Keratinocyte (primary cell): Measurements from ENCODE around the gene PDE4DIP.
"Not testable (repeated sequence)": the region's sequence is repeated elsewhere in the genome, so short reads cannot be mapped to it uniquely, and the experiment has no call there.

ENCODE experiments used
- EZH2 ChIP-seq: IDR thresholded peaks from one replicate; pipeline ENCODE4 v1.6.1; 2012; ENCODE audit warnings: inconsistent platforms, mild to moderate bottlenecking, low read length, moderate library complexity
- TF ChIP-seq, protein P1 (sequence below), 3 experiments: IDR thresholded peaks in 1 of 3; conservative IDR thresholded peaks in 1 of 3; optimal IDR thresholded peaks in 1 of 3; 2 replicates in 2 of 3; 3 replicates in 1 of 3; pipeline versions ENCODE3 to v1.5.1; 2011; ENCODE audit warnings: low read length in 3 of 3, mild to moderate bottlenecking in 3 of 3, moderate library complexity in 2 of 3, control low read depth in 1 of 3, inconsistent platforms in 1 of 3; ENCODE audit not compliant: insufficient read depth in 2 of 3; ENCODE audit errors: extremely low read depth in 1 of 3

DNA sequence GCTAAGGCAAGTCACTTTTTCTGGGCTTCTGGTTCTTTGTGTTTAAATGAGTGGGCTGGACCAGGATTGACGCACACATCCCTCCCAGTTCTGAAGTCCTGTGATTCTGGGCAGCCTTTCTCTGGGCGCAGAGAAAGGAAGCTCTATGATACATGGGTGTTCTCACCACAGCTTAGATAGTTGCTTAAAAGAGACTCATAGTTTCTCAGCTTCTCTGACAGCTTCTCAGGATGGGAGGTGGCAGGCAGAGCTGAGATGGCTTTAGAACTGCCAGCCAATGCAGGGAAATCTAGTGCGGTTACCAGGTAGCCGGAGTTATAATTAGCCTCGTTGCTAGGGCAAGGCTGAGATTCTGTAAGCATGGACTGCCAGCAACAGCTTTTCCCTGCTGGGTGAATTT, 55.8 kb downstream of the PDE4DIP start:
- TF ChIP-seq, protein P1, sequence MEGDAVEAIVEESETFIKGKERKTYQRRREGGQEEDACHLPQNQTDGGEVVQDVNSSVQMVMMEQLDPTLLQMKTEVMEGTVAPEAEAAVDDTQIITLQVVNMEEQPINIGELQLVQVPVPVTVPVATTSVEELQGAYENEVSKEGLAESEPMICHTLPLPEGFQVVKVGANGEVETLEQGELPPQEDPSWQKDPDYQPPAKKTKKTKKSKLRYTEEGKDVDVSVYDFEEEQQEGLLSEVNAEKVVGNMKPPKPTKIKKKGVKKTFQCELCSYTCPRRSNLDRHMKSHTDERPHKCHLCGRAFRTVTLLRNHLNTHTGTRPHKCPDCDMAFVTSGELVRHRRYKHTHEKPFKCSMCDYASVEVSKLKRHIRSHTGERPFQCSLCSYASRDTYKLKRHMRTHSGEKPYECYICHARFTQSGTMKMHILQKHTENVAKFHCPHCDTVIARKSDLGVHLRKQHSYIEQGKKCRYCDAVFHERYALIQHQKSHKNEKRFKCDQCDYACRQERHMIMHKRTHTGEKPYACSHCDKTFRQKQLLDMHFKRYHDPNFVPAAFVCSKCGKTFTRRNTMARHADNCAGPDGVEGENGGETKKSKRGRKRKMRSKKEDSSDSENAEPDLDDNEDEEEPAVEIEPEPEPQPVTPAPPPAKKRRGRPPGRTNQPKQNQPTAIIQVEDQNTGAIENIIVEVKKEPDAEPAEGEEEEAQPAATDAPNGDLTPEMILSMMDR (optimal IDR thresholded peaks at IDR 0.05 in 1 of 3, IDR thresholded peaks at IDR 0.05 in 1 of 3, conservative IDR thresholded peaks at IDR 0.05 in 1 of 3; ENCODE audit: extremely low read depth in 1 of 3, insufficient read depth in 2 of 3, low read length in 3 of 3): not testable (repeated sequence)
- not testable (repeated sequence) for TF ChIP-seq EZH2
